Mesothelial cell of epicardium (in vitro differentiated cells): Measurements from ENCODE around the gene FBXL16. TPM values are rescaled to one million over a fixed set of nuclear protein-coding genes. Genes with fewer than 3 reads are reported as not detected.
"Not testable (repeated sequence)": the region's sequence is repeated elsewhere in the genome, so short reads cannot be mapped to it uniquely, and the experiment has no call there.

Experiments used
- DNase-seq, 2 experiments: peaks; one replicate each; pipeline ENCODE4 v3.0.0; 2021; ENCODE audit warnings: low spot score in 2 of 2; ENCODE audit not compliant: unreplicated experiment in 2 of 2
- H3K27ac Mint-ChIP-seq: 2 replicates; pipeline ENCODE4 v1.8.0; 2021; ENCODE audit warnings: mixed read lengths
- H3K27me3 Mint-ChIP-seq: 2 replicates; pipeline ENCODE4 v1.8.0; 2021; ENCODE audit warnings: low read depth, mixed read lengths
- H3K36me3 Mint-ChIP-seq: 2 replicates; pipeline ENCODE4 v1.8.0; 2021; ENCODE audit warnings: mixed read lengths
- H3K4me1 Mint-ChIP-seq: 2 replicates; pipeline ENCODE4 v1.8.0; 2021; ENCODE audit warnings: mixed read lengths
- H3K4me3 Mint-ChIP-seq: 2 replicates; pipeline ENCODE4 v1.8.0; 2021; ENCODE audit warnings: mild to moderate bottlenecking, moderate library complexity, mixed read lengths
- H3K9me3 Mint-ChIP-seq: 2 replicates; pipeline ENCODE4 v1.8.0; 2021; ENCODE audit warnings: mixed read lengths
- CTCF ChIP-seq: fragments of 200-600 bp; sonication (generic); IDR thresholded peaks from one replicate; pipeline ENCODE4 v1.5.0; 2021; ENCODE audit warnings: antibody characterized with exemption; ENCODE audit not compliant: unreplicated experiment
- total RNA-seq: library from RNA; stranded (reverse); gene quantifications from 3 replicates; pipeline ENCODE4 v1.2.1, GENCODE V29; 2021

The FBXL16 gene
- total RNA-seq, 1 donor from 2014 or later: 0.85 TPM

- Mint-ChIP-seq H3K4me3 (no peak overlapping the region), H3K27me3 (peaks cover 60% of the 10 kb centered on the region), H3K9me3 (no peaks in the 10 kb centered on the region), H3K27ac (no peak overlapping the region), H3K36me3 (no peaks in the 10 kb centered on the region), H3K4me1 (peaks cover 3% of the 10 kb centered on the region)
- no peak for TF ChIP-seq CTCF
- no peak for DNase-seq
Measured at GRCh38 chr16:714079-714478, 8.5 kb upstream of the FBXL16 start.

- not testable (repeated sequence) for H3K27ac Mint-ChIP-seq, H3K9me3 Mint-ChIP-seq, H3K36me3 Mint-ChIP-seq, DNase-seq, H3K4me1 Mint-ChIP-seq, H3K4me3 Mint-ChIP-seq
- TF ChIP-seq CTCF: peak; percentile 71
- peaks cover 72% of the 10 kb centered on the region for H3K27me3 Mint-ChIP-seq
Measured at GRCh38 chr16:712740-713250, 7.2 kb upstream of the FBXL16 start.

- Mint-ChIP-seq H3K4me1 (peaks cover 3% of the 10 kb centered on the region), H3K9me3 (no peaks in the 10 kb centered on the region), H3K27ac (no peak overlapping the region), H3K4me3 (no peak overlapping the region), H3K36me3 (no peaks in the 10 kb centered on the region), H3K27me3 (peaks cover 78% of the 10 kb centered on the region)
- TF ChIP-seq CTCF: peak; percentile 96
- DNase-seq: peak; percentile 72 to 86
Measured at GRCh38 chr16:711548-712320, 6.1 kb upstream of the FBXL16 start.

GRCh38 chr16:711084-711483, 5.5 kb upstream of the FBXL16 start:
- DNase-seq: no peak
- TF ChIP-seq CTCF: no peak
- Mint-ChIP-seq H3K4me3 (no peak overlapping the region), H3K4me1 (peaks cover 3% of the 10 kb centered on the region), H3K27ac (no peak overlapping the region), H3K36me3 (no peaks in the 10 kb centered on the region), H3K27me3 (peaks cover 77% of the 10 kb centered on the region), H3K9me3 (no peaks in the 10 kb centered on the region)

- Mint-ChIP-seq H3K27me3 (peaks cover 74% of the 10 kb centered on the region), H3K4me1 (no peaks in the 10 kb centered on the region), H3K4me3 (no peak overlapping the region), H3K36me3 (no peaks in the 10 kb centered on the region), H3K9me3 (no peaks in the 10 kb centered on the region), H3K27ac (no peak overlapping the region)
- no peak for TF ChIP-seq CTCF
- no peak for DNase-seq
Measured at GRCh38 chr16:710500-711075, 5.0 kb upstream of the FBXL16 start.
